Neural cell (in vitro differentiated cells): ENCODE data around the gene NRIP3. TPM values are rescaled to one million over a fixed set of nuclear protein-coding genes. Genes with fewer than 3 reads are reported as not detected.

Experiments
- H2AFZ ChIP-seq: fragments of 200-600, 300-800 bp; sonication (generic), shearing (Covaris generic); 2 replicates; pipeline ENCODE4 v1.6.0; 2014; ENCODE audit warnings: low read depth, mild to moderate bottlenecking, antibody characterized with exemption, low read length, moderate library complexity
- H3F3A ChIP-seq: fragments of 200-600 bp; shearing (Covaris generic); 2 replicates; pipeline ENCODE4 v1.6.1; 2016; ENCODE audit warnings: mild to moderate bottlenecking, moderate library complexity, mixed read lengths, antibody characterized with exemption, low read length; ENCODE audit not compliant: insufficient read depth, poor library complexity, severe bottlenecking
- H3K27ac ChIP-seq: fragments of 200-600, 300-800 bp; sonication (generic), shearing (Covaris generic); 2 replicates; pipeline ENCODE4 v1.5.1; 2014; ENCODE audit warnings: mild to moderate bottlenecking, low read length, moderate library complexity
- H3K27me3 ChIP-seq: fragments of 300-800, 200-600 bp; sonication (generic), shearing (Covaris generic); 2 replicates; pipeline ENCODE4 v1.6.0; 2014; ENCODE audit warnings: mild to moderate bottlenecking, low read depth, low read length, moderate library complexity; ENCODE audit not compliant: insufficient read depth
- H3K36me3 ChIP-seq: fragments of 300-800, 200-600 bp; sonication (generic), shearing (Covaris generic); 2 replicates; pipeline ENCODE4 v1.5.1; 2014; ENCODE audit warnings: mild to moderate bottlenecking, antibody characterized with exemption, low read length, moderate library complexity; ENCODE audit not compliant: insufficient read depth
- H3K4me2 ChIP-seq: fragments of 300-800, 200-600 bp; sonication (generic), shearing (Covaris generic); 2 replicates; pipeline ENCODE4 v1.6.0; 2014; ENCODE audit warnings: mild to moderate bottlenecking, low read length
- H3K4me3 ChIP-seq: fragments of 300-800, 200-600 bp; sonication (generic), shearing (Covaris generic); 2 replicates; pipeline ENCODE4 v1.5.1; 2014; ENCODE audit warnings: mild to moderate bottlenecking, low read length, moderate library complexity
- H3K79me2 ChIP-seq: fragments of 200-600 bp; shearing (Covaris generic); replicated peaks from 2 replicates; pipeline ENCODE4 v1.6.0; 2014; ENCODE audit warnings: mild to moderate bottlenecking, low read length, moderate library complexity; ENCODE audit not compliant: insufficient read depth
- H3K9ac ChIP-seq: fragments of 300-800, 200-600 bp; sonication (generic), shearing (Covaris generic); 2 replicates; pipeline ENCODE4 v1.6.1; 2016; ENCODE audit warnings: mild to moderate bottlenecking, low read length, mixed read lengths
- H3K9me2 ChIP-seq: fragments of 200-600 bp; shearing (Covaris generic); 2 replicates; pipeline ENCODE4 v1.6.1; 2016; ENCODE audit warnings: mild to moderate bottlenecking, low read length, mixed read lengths; ENCODE audit not compliant: insufficient read depth
- H3K9me3 ChIP-seq: fragments of 200-600, 300-800 bp; sonication (generic), shearing (Covaris generic); 2 replicates; pipeline ENCODE4 v1.6.1; 2016; ENCODE audit warnings: mild to moderate bottlenecking, mixed run types, low read length, moderate library complexity, mixed read lengths
- H4K20me1 ChIP-seq: fragments of 200-600 bp; shearing (Covaris generic); 2 replicates; pipeline ENCODE4 v1.6.1; 2016; ENCODE audit warnings: mild to moderate bottlenecking, mixed run types; ENCODE audit not compliant: insufficient read depth
- EP300 ChIP-seq: fragments of 450-650 bp; conservative IDR thresholded peaks from 2 replicates; pipeline ENCODE4 v1.6.1; 2014; ENCODE audit warnings: antibody characterized with exemption, mild to moderate bottlenecking, moderate library complexity; ENCODE audit not compliant: poor library complexity, severe bottlenecking
- EZH2 ChIP-seq: fragments of 200-600, 300-800 bp; shearing (Covaris generic), sonication (generic); IDR thresholded peaks from 2 replicates; pipeline ENCODE4 v1.6.1; 2014; ENCODE audit warnings: antibody characterized with exemption, low read length, borderline replicate concordance, mild to moderate bottlenecking; ENCODE audit not compliant: insufficient read depth, poor library complexity, severe bottlenecking
- MXI1 ChIP-seq: fragments of 450-650 bp; conservative IDR thresholded peaks from 2 replicates; pipeline ENCODE4 v1.6.1; 2014; ENCODE audit warnings: antibody characterized with exemption, mild to moderate bottlenecking; ENCODE audit not compliant: poor library complexity, severe bottlenecking
- POLR2AphosphoS5 ChIP-seq: IDR thresholded peaks from 2 replicates; pipeline ENCODE4 v1.6.1; 2012
- RAD21 ChIP-seq: fragments of 450-650 bp; conservative IDR thresholded peaks from 2 replicates; pipeline ENCODE4 v1.6.1; 2014; ENCODE audit warnings: antibody characterized with exemption, mild to moderate bottlenecking, moderate library complexity
- REST ChIP-seq: IDR thresholded peaks from 2 replicates; pipeline ENCODE4 v1.6.1; 2012; ENCODE audit warnings: borderline replicate concordance
- SMC3 ChIP-seq: fragments of 450-650 bp; conservative IDR thresholded peaks from 2 replicates; pipeline ENCODE4 v1.6.1; 2014; ENCODE audit warnings: antibody characterized with exemption, mild to moderate bottlenecking, moderate library complexity; ENCODE audit not compliant: poor library complexity
- TAF1 ChIP-seq: IDR thresholded peaks from 2 replicates; pipeline ENCODE4 v1.6.1; 2012; ENCODE audit warnings: low read depth
- polyA plus RNA-seq: library from polyadenylated mRNA; depleted of rRNA; stranded (reverse); fragments of >200 nt; gene quantifications from 2 replicates; pipeline ENCODE4 v1.2.3, GENCODE V29; 2014
- TF ChIP-seq, protein P1 (sequence below): fragments of 450-650 bp; IDR thresholded peaks from 2 replicates; pipeline ENCODE4 v1.5.1; 2014; ENCODE audit warnings: antibody characterized with exemption, mild to moderate bottlenecking, moderate library complexity; ENCODE audit not compliant: poor library complexity, severe bottlenecking

Gene NRIP3
- polyA plus RNA-seq, 1 donor from 2014 or later = 8.8 TPM

- Histone ChIP-seq H3K9me3 (no peaks in the 10 kb centered on the region), H4K20me1 (no peaks in the 10 kb centered on the region), H3K9ac (no peak overlapping the region), H3K4me3 (no peak overlapping the region), H3K27ac (no peak overlapping the region), H3K79me2 (no peaks in the 10 kb centered on the region), H3K9me2 (no peaks in the 10 kb centered on the region), H3F3A (no peaks in the 10 kb centered on the region), H3K36me3 (no peaks in the 10 kb centered on the region), H2AFZ (no peak overlapping the region), H3K27me3 (no peaks in the 10 kb centered on the region), H3K4me2 (no peak overlapping the region)
- TF ChIP-seq POLR2AphosphoS5 (no peak), SMC3 (no peak), EZH2 (no peak), REST (no peak), MXI1 (no peak), RAD21 (no peak), EP300 (no peak), TAF1 (no peak)
- TF ChIP-seq, protein P1, sequence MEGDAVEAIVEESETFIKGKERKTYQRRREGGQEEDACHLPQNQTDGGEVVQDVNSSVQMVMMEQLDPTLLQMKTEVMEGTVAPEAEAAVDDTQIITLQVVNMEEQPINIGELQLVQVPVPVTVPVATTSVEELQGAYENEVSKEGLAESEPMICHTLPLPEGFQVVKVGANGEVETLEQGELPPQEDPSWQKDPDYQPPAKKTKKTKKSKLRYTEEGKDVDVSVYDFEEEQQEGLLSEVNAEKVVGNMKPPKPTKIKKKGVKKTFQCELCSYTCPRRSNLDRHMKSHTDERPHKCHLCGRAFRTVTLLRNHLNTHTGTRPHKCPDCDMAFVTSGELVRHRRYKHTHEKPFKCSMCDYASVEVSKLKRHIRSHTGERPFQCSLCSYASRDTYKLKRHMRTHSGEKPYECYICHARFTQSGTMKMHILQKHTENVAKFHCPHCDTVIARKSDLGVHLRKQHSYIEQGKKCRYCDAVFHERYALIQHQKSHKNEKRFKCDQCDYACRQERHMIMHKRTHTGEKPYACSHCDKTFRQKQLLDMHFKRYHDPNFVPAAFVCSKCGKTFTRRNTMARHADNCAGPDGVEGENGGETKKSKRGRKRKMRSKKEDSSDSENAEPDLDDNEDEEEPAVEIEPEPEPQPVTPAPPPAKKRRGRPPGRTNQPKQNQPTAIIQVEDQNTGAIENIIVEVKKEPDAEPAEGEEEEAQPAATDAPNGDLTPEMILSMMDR = no peak
These were observed 46.2 kb upstream of the NRIP3 start for GRCh38 chr11:9049959-9050358.

GRCh38 chr11:9047964-9048523, 44.2 kb upstream of the NRIP3 start:
- TF ChIP-seq SMC3 (no peak), RAD21 (no peak), EP300 (no peak), REST (no peak), EZH2 (no peak)
- H3F3A ChIP-seq = no peaks in the 10 kb centered on the region
- H3K4me3 ChIP-seq = no peak overlapping the region
- H3K79me2 ChIP-seq = no peaks in the 10 kb centered on the region
- H3K9me3 ChIP-seq = no peaks in the 10 kb centered on the region
- H3K9ac ChIP-seq = no peak overlapping the region
- no peak overlapping the region for H2AFZ ChIP-seq
- H3K4me2 ChIP-seq = no peak overlapping the region
- no peaks in the 10 kb centered on the region for H3K36me3 ChIP-seq
- H3K27ac ChIP-seq = no peak overlapping the region
- H3K27me3 ChIP-seq = peaks cover 4% of the 10 kb centered on the region
- H3K9me2 ChIP-seq = no peaks in the 10 kb centered on the region
- H4K20me1 ChIP-seq = no peaks in the 10 kb centered on the region
